ENCODE results near the gene RBM22. TPM values are rescaled to one million over a fixed set of nuclear protein-coding genes. Genes with fewer than 3 reads are reported as not detected.

RBM22 gene
- total RNA-seq, 1 donor from 2014 or later: 26.9 TPM

- DNase-seq (no peak), ATAC-seq (ENCODE audit: poor library complexity) (no peak)
- intact Hi-C loops (cut with DNase I): no loop called here
These were observed 57.7 kb downstream of the RBM22 start for GRCh38 chr5:150642991-150643710.

- intact Hi-C loops (cut with DNase I): no loop called here
- peak; percentile 75 for DNase-seq
These were observed 58.3 kb downstream of the RBM22 start for GRCh38 chr5:150642567-150642927.

GRCh38 chr5:150641824-150642566 lies 58.9 kb downstream of the RBM22 start:
- intact Hi-C loops (cut with DNase I): no loop called here
- ATAC-seq (ENCODE audit: poor library complexity) (no peak), DNase-seq (no peak)

More at GRCh38 chr5:150642567-150642927, 58.3 kb downstream of the RBM22 start:
- peak; percentile 37 for ATAC-seq (ENCODE audit: poor library complexity)

- intact Hi-C loops (cut with DNase I): no loop called here
- ATAC-seq (ENCODE audit: poor library complexity) (peak; percentile 18), DNase-seq (peak; percentile 75)
These were observed 59.8 kb downstream of the RBM22 start for GRCh38 chr5:150641006-150641570.

Other genes starting within 250 kb of the RBM22 start
- 50.8 TPM for gene NDST1, start 192.9 kb downstream of the RBM22 start, total RNA-seq
- gene SYNPO, start 60.4 kb downstream of the RBM22 start, total RNA-seq: 645 TPM
- 4.0 TPM for gene MYOZ3, start 39.8 kb downstream of the RBM22 start, total RNA-seq
- 45.2 TPM for gene DCTN4, start 58.0 kb upstream of the RBM22 start, total RNA-seq
- gene SMIM3, start 77.7 kb upstream of the RBM22 start, total RNA-seq: 15.6 TPM
- not detected for gene IRGM, start 145.5 kb upstream of the RBM22 start, total RNA-seq
- gene ZNF300, start 203.9 kb upstream of the RBM22 start, total RNA-seq: 0.54 TPM